HG03097 (cell line): Measurements from ENCODE around the gene NADK2.

Experiments
- ATAC-seq: cut with Tn5 transposase; IDR thresholded peaks from one replicate; pipeline ENCODE4 v1.9.1; 2021; ENCODE audit not compliant: unreplicated experiment, low FRiP score

NADK2 gene

GRCh38 chr5:36250427-36250826, 8.7 kb upstream of the NADK2 start:
- no peak for ATAC-seq

GRCh38 chr5:36246036-36246800, 4.5 kb upstream of the NADK2 start:
- ATAC-seq, result no peak

DNA sequence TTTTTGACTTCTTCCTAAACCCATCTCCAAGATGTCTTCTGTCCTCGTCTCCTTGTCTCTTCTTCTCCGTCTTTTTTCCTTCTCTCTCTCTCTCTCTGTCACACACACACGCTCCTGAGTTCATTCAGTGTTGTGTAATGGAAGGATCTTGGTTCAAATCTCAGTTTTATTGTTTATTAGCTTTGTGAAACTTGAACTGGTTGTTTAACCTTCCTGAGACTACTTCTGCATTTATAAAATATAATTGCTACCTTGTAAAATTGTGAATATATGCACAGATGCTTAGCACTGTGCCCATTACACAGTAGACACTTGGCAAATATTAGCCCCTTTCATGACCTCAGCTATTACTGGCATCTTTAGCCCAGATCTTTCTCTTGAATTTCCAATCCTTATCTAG, 2.4 kb upstream of the NADK2 start:
- no peak for ATAC-seq

- ATAC-seq, result no peak
These were observed 1.9 kb upstream of the NADK2 start for GRCh38 chr5:36243653-36244052.

- ATAC-seq, result no peak
These were observed 1.1 kb upstream of the NADK2 start for GRCh38 chr5:36242534-36243485.

GRCh38 chr5:36240779-36241630, 720 bp downstream of the NADK2 start:
- ATAC-seq, result peak; percentile 21

DNA sequence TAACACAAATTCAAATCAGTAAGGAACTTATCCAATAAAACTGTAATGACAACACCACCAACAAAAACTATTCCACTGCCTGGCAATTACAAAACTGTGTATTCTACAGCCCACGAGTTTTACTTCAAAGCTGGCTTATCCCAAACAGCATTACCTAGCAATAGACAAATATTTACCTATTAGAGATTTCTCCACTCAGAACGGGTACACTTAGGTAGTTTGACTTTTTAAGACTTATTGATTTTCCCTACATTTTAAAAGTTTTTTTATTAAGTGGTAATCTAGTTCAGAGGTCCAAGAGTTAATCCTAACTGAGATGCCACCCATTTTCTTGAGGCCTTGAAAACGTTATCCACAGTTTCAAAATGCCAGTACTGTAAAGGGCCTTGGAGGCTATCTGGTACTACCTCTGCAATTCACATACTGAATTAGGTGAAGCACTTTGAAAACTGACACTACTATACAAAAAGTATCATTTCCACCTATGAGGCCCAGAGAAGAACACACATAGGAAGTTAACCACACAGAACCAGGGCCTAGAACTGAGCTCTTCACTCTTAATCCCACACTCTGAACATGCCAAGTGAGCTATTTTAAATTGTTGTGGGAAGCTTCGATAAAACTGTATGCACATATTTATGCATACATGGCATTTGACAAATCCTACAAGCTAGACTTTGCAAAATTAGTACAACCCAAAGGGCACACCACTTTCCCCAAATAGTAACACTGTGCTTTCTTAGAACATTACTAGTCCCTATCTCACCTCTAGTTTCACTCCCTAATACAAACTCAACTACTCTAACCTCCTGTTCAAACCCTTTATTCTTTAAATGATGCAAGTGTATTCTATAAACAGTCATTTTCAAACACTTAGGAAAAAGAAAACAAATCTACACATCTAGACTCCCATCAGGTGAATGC, 2.1 kb downstream of the NADK2 start:
- no peak for ATAC-seq

DNA sequence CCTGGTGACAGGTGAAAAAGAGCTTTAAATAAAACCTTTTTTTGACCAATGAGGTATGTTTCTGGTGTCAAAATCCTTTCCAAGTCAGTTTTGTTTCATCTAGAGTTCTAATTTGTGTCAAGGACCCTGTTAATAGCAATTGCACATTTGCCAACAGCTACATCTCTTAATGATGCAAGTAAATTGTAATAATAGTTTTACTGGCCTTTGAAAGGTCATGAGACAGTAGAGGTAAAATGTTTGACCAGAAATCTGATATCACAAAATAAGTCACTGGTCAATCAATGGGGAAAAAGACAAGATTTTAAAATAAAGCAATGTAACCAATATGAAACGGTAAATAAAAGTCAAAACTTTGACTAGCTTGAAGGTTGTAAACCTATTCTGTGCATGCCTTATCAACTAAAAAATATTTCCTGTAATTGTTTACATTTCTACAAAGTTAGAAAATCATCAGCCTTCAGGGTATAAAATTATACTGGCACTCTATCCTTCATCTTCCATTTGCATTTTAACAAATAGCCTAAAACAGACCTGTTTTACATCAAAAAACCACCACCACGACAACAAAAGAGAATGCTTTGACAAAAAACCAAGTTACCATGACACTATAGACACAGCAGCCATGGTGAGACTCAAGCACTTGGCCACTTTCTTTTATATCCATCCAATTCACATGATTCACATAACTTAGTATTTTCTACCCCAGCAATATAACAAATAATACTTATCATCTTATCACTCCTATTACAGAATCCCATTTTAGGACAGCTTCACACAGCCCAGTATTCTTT, 3.0 kb downstream of the NADK2 start:
- no peak for ATAC-seq

DNA sequence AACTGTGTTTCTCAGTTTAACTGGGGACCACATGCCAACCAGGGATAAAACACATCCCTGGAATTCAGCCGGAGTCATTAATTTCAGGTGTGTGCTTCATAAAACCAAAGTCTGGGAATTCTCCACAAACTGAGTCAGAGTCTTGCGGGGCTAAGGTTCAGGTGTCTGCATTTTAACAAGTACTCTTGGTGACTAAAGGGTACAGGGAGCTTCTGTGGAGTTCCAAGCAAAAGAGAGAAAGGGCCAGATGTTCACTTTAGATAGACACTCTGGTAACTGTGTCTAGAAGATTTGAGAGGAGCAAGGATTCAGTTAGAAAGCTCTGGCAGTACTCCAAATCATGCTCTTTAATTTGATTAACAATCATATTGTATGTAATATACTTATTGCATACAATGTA, 4.0 kb downstream of the NADK2 start:
- ATAC-seq, result no peak

DNA sequence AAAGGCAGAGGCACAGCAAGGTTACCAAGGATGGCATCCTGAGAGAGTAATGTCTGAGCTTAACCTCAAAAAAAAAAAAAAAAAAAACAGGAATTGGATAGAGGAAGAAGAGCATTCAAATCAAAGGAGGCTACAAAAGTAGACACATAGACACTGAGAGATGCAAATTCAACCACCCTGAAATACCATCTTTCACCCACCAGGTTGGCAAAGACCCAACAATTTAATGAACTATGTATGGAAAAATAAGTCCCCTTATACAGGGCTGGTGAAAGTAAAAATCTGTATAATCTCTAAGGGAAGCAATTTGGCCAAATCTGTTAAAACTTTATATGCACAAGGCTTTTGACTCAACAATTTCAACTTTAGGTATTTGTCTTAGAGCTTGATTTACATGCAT, 4.9 kb downstream of the NADK2 start:
- no peak for ATAC-seq

- ATAC-seq, result no peak
These were observed 9.2 kb downstream of the NADK2 start for GRCh38 chr5:36232533-36232932.

- ATAC-seq, result no peak
These were observed 11.5 kb downstream of the NADK2 start for GRCh38 chr5:36230151-36230790.

- ATAC-seq, result no peak
These were observed 13.2 kb downstream of the NADK2 start for GRCh38 chr5:36228505-36228904.

- no peak for ATAC-seq
These were observed 14.7 kb downstream of the NADK2 start for GRCh38 chr5:36227046-36227445.

- no peak for ATAC-seq
These were observed 19.1 kb downstream of the NADK2 start for GRCh38 chr5:36222620-36223019.

DNA sequence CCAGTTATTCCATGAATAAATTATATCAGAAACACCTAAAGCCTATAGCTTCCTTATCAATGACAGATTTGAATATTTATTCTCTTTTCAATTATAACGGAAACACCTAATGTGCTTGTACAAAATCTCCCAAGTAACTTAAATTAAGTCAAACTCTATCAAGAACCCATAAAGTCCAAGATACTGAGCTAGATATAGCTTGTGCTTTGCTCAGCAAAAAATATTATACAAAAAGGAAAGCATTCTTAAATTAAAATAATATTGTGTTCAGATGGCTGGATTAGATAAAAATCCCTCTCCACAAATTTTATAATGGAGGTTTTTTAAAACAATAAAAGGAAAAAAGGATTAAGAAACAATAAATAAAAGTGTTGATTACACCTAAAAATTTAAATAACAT, 23.7 kb downstream of the NADK2 start:
- no peak for ATAC-seq

- no peak for ATAC-seq
These were observed 24.2 kb downstream of the NADK2 start for GRCh38 chr5:36217567-36217966.

GRCh38 chr5:36215910-36216309, 25.8 kb downstream of the NADK2 start:
- no peak for ATAC-seq

- no peak for ATAC-seq
These were observed 27.3 kb downstream of the NADK2 start for GRCh38 chr5:36214436-36214835.
